SH-SY5Y (cell line): Measurements from ENCODE around the gene FOXA3.

Experiments used
- GATA2 ChIP-seq: IDR thresholded peaks from 2 replicates; pipeline ENCODE4 v1.6.1; 2011; ENCODE audit warnings: mild to moderate bottlenecking, low read depth, low read length
- GATA3 ChIP-seq: IDR thresholded peaks from 2 replicates; pipeline ENCODE4 v1.6.1; 2011; ENCODE audit warnings: low read depth, mild to moderate bottlenecking, low read length, moderate library complexity

GRCh38 chr19:45827459-45828093 lies 36.5 kb upstream of the FOXA3 start:
- TF ChIP-seq GATA3 (no peak), GATA2 (no peak)
